AG10803 (cell line): ENCODE measurements around the gene TRIM66.
A peak's percentile ranks its signal among the peaks of the same experiment; 100 is the strongest.

ENCODE experiments used
- DNase-seq: peaks from one replicate; pipeline ENCODE4 v3.0.0; 2010; ENCODE audit warnings: low read depth
- H3K4me3 ChIP-seq: 2 replicates; pipeline ENCODE4 v1.5.1; 2011; ENCODE audit warnings: mild to moderate bottlenecking, low read length, control low read depth
- TF ChIP-seq, protein P1 (sequence below): conservative IDR thresholded peaks from 2 replicates; pipeline ENCODE4 v1.5.1; 2011; ENCODE audit warnings: mild to moderate bottlenecking, low read length, control low read depth, inconsistent platforms

The TRIM66 gene

DNA sequence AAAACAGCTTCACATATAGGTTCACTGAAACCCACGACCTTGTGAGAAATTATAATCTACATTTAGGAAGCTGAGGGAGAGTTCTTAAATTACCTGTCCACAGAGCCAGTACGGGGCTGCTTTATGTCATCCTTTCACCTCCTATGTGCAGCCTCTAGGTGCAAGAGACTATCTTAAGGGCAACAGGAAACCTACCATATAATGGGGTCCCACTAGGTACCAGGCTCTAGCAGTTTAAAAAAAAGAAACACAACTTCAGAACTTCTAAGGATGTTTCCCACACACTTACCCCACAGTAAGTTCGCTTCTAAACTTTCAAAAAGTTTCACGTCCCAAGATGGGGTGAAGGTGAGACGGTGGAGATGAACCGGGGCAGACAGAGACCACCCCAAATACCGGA is 89.0 kb downstream of the TRIM66 start:
- TF ChIP-seq, protein P1, sequence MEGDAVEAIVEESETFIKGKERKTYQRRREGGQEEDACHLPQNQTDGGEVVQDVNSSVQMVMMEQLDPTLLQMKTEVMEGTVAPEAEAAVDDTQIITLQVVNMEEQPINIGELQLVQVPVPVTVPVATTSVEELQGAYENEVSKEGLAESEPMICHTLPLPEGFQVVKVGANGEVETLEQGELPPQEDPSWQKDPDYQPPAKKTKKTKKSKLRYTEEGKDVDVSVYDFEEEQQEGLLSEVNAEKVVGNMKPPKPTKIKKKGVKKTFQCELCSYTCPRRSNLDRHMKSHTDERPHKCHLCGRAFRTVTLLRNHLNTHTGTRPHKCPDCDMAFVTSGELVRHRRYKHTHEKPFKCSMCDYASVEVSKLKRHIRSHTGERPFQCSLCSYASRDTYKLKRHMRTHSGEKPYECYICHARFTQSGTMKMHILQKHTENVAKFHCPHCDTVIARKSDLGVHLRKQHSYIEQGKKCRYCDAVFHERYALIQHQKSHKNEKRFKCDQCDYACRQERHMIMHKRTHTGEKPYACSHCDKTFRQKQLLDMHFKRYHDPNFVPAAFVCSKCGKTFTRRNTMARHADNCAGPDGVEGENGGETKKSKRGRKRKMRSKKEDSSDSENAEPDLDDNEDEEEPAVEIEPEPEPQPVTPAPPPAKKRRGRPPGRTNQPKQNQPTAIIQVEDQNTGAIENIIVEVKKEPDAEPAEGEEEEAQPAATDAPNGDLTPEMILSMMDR = no peak
- peak overlapping the region; percentile 54 for H3K4me3 ChIP-seq
- DNase-seq = no peak

DNA sequence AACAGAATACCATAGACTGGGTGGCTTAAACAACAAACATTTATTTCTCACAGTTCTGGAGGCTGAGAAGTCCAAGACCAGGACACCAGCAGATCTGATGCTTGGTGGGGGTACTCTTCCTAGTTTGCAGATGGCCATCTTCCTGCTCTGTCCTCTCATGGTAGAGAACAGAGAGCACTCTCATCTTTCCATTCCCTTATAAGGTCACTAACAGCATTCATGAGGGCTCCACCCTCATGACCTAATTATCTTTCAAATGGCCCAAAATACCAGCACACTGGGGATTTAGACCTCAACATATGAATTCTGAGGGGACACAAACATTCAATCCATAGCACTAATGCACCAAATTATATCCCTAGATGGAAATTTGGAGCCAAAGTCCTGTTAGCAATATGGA is 94.5 kb downstream of the TRIM66 start:
- no peak for DNase-seq
- no peak overlapping the region for H3K4me3 ChIP-seq
- TF ChIP-seq, protein P1 = no peak

DNA sequence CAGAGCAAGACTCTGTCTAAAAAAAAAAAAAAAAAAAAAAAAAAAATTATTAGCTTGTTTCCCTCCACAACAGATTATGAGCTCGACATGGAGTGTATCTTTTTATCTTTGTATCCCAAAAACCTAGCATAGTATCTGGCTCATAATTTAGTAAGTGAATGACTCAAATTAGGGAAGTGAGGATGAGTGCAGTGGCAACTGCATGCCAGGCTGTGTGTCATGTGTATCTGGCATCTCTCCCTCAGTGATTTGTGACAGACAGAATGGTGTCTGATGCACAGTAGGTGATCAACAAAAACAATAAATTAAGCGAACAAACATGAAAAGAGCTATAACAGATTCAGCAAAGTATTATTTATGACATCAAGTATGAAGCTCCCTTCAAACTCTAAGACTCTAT is 95.7 kb downstream of the TRIM66 start:
- no peak for DNase-seq
- H3K4me3 ChIP-seq = no peak overlapping the region
- TF ChIP-seq, protein P1 = no peak

DNA sequence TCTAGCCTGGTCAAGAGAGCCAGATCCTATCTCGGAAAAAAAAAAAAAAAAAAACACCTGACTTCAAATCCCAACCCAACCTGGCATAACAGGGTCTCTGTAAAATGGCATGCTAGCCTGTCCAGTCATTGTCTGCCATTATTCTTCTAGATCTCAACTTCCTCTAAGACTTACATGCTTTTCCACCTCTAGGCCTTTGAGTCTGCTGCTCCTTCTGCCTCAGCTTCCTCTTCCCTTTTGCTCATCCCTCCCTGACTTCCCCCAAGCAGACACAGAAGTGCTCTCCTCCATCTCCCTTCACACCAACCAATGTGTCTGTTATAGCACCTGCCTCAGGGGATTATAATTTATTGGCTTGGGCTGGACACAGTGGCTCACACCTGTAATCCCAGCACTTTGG is 96.3 kb downstream of the TRIM66 start:
- TF ChIP-seq, protein P1 = no peak
- no peak for DNase-seq
- no peak overlapping the region for H3K4me3 ChIP-seq

DNA sequence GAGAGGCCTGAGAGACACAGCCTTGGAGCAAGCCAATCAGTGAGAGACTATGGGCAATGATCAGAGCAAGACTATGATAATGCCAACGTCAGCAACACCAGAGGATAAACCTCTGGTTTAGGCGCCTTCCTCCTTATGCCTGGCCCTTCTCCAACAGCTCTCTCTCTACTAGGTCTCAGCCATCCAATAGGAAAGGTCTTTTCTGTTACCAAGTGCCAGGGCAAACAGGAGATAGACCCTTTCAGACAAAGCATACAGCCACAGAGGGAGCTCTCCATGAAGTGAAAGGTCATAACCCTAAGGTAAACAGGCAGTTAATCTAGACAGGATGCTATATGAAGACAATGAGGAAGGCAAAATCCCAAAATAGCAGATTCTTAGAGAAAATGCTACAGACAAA is 98.0 kb downstream of the TRIM66 start:
- TF ChIP-seq, protein P1 = no peak
- no peak for DNase-seq

DNA sequence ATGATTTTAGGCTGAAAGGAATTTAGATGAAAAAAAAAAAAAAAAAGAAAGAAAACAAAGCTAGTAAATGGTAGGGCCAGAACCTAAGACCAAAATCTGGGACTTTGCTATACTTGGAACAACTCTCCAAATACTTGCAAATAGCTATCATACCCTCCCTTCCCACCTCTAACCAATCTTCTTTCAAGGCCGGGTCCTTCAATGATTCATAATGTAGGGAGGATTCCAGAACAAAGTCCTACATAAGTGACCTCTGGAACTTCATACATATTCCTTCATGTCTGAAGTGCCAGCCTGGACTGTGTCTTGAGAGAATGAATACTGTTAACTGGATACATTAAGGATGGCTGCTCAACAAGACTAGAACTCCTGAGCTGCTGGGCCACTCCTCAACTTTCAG is 98.4 kb downstream of the TRIM66 start:
- TF ChIP-seq, protein P1 = no peak
- DNase-seq = no peak
- no peak overlapping the region for H3K4me3 ChIP-seq

More for the DNA sequence above, 98.0 kb downstream of the TRIM66 start:
- no peak overlapping the region for H3K4me3 ChIP-seq

DNA sequence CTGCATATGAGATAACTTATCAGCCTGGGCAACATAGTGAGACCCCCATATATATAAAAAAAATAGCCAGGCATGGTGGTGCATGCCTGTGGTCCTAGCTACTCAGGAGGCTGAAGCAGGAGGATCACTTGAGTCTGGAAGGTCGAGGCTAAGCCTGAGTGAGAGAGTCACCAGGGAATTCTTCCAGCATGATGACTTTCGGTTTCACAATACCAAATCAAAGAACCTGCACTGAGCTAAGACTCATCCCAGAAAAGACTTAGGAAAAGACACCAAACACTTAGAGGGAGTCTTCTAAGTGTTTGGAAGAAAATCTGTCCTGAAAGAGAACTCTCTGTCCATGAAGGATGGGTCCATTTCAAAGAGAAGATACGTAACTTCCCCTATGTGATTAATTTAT is 101.2 kb downstream of the TRIM66 start:
- DNase-seq = peak; percentile 21
- no peak overlapping the region for H3K4me3 ChIP-seq
- TF ChIP-seq, protein P1 = no peak
